GM18508 (cell line): ENCODE results near the gene PTGES3L.
"Not testable (repeated sequence)": the region's sequence is repeated elsewhere in the genome, so short reads cannot be mapped to it uniquely, and the experiment has no call there.

Experiments used
- ATAC-seq: cut with Tn5 transposase; IDR thresholded peaks from one replicate; pipeline ENCODE4 v1.9.1; 2021; ENCODE audit warnings: moderate number of reproducible peaks; ENCODE audit not compliant: insufficient read depth, unreplicated experiment

PTGES3L gene

GRCh38 chr17:42923472-42923871, 56.4 kb downstream of the PTGES3L start:
- ATAC-seq, result not testable (repeated sequence)

GRCh38 chr17:42922294-42922693, 57.6 kb downstream of the PTGES3L start:
- no peak for ATAC-seq

GRCh38 chr17:42920922-42921321, 59.0 kb downstream of the PTGES3L start:
- ATAC-seq, result no peak

- ATAC-seq, result no peak
Observed at GRCh38 chr17:42920106-42920900, 59.6 kb downstream of the PTGES3L start.

- not testable (repeated sequence) for ATAC-seq
Observed at GRCh38 chr17:42919522-42920077, 60.3 kb downstream of the PTGES3L start.

GRCh38 chr17:42918902-42919521, 60.9 kb downstream of the PTGES3L start:
- no peak for ATAC-seq
